ENCODE data around the gene MDFI. TPM values are rescaled to one million over a fixed set of nuclear protein-coding genes. Genes with fewer than 3 reads are reported as not detected.
A peak's percentile ranks its signal among the peaks of the same experiment; 100 is the strongest.

Gene MDFI
- total RNA-seq, 2 experiments from 2014 or later: not detected

DNA sequence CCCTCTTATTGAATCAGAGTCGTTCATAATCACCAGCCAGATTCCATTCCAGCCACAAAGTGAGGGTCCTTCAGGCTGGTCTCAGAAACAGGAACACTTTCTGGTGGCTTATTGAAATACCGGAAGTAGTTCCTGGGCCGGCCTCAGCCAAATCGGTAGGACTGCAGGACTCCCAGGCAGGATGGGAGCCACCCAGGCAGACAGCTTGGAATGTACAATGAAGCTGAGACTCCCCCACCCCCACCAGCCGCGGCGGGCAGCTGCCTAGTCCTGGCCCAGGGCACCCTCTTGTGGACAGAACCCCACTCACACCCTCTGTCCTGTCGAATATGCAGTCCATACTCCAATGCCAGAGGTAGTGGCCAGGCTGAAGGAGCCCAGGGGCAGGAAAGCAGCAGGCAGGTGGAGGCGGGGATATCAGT, 43.8 kb downstream of the MDFI start:
- peaks cover 16% of the 10 kb centered on the region for H3K4me1 ChIP-seq (ENCODE audit: insufficient read depth, low read length, poor library complexity, severe bottlenecking)
- no TSS peak for BruUV-seq (replicated peaks)
- H3K79me2 ChIP-seq (ENCODE audit: insufficient read depth, low read depth, low read length): no peaks in the 10 kb centered on the region
- no peak overlapping the region for H2AFZ ChIP-seq (ENCODE audit: low read length)
- H3K4me3 ChIP-seq (ENCODE audit: low read depth, low read length, poor library complexity, severe bottlenecking): no peak overlapping the region
- no peak overlapping the region for H3K4me2 ChIP-seq (ENCODE audit: low read length)
- no peaks in the 10 kb centered on the region for H3K9me2 ChIP-seq (ENCODE audit: insufficient read depth, low read length)
- H3K36me3 ChIP-seq (ENCODE audit: insufficient read depth, low read length): peaks cover 28% of the 10 kb centered on the region
- intact Hi-C loops (cut with micrococcal nuclease; ENCODE audit: unreplicated experiment): loop anchor here (1.0 to 5.0 kb wide), 5 partner anchors 53 to 313 kb away; partner anchors contain the start of genes FRS3 and TFEB
- peak; percentile 78 for DNase-seq (ENCODE audit: low spot score)
- H3K27ac ChIP-seq (ENCODE audit: low read depth, low read length, poor library complexity, severe bottlenecking): no peak overlapping the region
- no peaks in the 10 kb centered on the region for H4K20me1 ChIP-seq (ENCODE audit: insufficient read depth, low read length)
- no peak for TF ChIP-seq EZH2phosphoT487 (IDR thresholded peaks at IDR 0.05; ENCODE audit: borderline replicate concordance, low read depth, low read length)
- TF ChIP-seq, protein P1, sequence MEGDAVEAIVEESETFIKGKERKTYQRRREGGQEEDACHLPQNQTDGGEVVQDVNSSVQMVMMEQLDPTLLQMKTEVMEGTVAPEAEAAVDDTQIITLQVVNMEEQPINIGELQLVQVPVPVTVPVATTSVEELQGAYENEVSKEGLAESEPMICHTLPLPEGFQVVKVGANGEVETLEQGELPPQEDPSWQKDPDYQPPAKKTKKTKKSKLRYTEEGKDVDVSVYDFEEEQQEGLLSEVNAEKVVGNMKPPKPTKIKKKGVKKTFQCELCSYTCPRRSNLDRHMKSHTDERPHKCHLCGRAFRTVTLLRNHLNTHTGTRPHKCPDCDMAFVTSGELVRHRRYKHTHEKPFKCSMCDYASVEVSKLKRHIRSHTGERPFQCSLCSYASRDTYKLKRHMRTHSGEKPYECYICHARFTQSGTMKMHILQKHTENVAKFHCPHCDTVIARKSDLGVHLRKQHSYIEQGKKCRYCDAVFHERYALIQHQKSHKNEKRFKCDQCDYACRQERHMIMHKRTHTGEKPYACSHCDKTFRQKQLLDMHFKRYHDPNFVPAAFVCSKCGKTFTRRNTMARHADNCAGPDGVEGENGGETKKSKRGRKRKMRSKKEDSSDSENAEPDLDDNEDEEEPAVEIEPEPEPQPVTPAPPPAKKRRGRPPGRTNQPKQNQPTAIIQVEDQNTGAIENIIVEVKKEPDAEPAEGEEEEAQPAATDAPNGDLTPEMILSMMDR (conservative IDR thresholded peaks at IDR 0.05; ENCODE audit: low read length): peak; percentile 81
- ChIA-PET CTCF (ENCODE audit: unreplicated experiment) (interaction anchor here (0.6 kb wide), 2 partner anchors 75 to 79 kb away, joined by 3 to 6 read pairs; no protein-coding TSS in a partner anchor), POLR2A (interaction anchor here (0.7 kb wide), 1 partner anchor 587 kb away, joined by 3 read pairs; no protein-coding TSS in a partner anchor)
- no peaks in the 10 kb centered on the region for H3K9me3 ChIP-seq (ENCODE audit: low read length)

DNA sequence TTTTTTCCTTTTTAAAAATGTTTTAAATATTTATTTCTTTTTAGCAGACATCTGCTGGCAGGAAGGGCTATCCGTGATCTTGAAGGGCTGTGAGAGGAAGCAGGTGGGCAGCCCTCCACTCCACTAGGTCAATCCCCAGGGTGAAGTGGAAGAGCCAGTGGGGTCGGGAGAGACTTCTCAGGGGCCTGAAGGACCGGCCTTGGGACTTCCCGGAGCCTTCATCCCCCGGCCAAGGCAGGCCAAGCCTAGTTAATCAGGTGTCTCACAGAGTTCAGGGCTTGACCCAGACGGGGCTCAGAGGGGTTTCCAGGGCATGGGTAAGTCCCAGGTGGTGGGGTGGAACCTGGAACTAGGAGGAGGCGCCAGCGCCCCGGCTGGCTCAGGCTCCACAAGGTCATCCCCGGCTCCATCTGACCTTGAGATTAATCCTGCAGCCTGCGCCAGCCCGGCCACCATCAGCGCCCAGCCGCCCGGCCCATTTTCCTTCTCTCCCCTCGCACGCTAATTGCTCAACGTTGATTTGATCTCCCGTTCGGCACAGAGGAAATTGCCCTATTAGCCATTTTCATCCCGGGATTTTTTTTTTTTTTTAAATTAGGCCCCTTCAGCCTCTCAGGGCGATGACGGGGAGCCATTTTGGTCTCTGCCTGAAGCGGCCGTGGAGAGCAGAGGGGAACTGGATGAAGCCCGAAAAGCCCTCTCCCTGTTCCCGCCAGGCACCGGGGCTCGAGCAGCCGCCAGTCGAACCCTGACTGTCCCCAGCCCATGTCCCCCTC, 44.4 kb downstream of the MDFI start:
- intact Hi-C loops (cut with micrococcal nuclease; ENCODE audit: unreplicated experiment): loop anchor here (1.0 to 5.0 kb wide), 5 partner anchors 52 to 314 kb away; partner anchors contain the start of genes FRS3 and TFEB
- POLR2A ChIA-PET: interaction anchor here (0.7 to 0.9 kb wide), 2 partner anchors 80 to 587 kb away, joined by 3 read pairs; no protein-coding TSS in a partner anchor
- no peaks in the 10 kb centered on the region for H3K9me3 ChIP-seq (ENCODE audit: low read length)
- H3K4me1 ChIP-seq (ENCODE audit: insufficient read depth, low read length, poor library complexity, severe bottlenecking): peaks cover 16% of the 10 kb centered on the region
- H2AFZ ChIP-seq (ENCODE audit: low read length): no peak overlapping the region
- H3K4me3 ChIP-seq (ENCODE audit: low read depth, low read length, poor library complexity, severe bottlenecking): no peak overlapping the region
- TF ChIP-seq, protein P1 (conservative IDR thresholded peaks at IDR 0.05; ENCODE audit: low read length): peak; percentile 15; the same call in 1 of the 2 replicates
- TF ChIP-seq EZH2phosphoT487 (IDR thresholded peaks at IDR 0.05; ENCODE audit: borderline replicate concordance, low read depth, low read length): no peak
- no TSS peak for BruUV-seq (replicated peaks)
- no peak for DNase-seq (ENCODE audit: low spot score)
- H3K36me3 ChIP-seq (ENCODE audit: insufficient read depth, low read length): peaks cover 34% of the 10 kb centered on the region
- CTCF ChIA-PET (ENCODE audit: unreplicated experiment): interaction anchor here (0.7 kb wide), 1 partner anchor 80 kb away, joined by 5 read pairs; no protein-coding TSS in a partner anchor
- no peak overlapping the region for H3K27ac ChIP-seq (ENCODE audit: low read depth, low read length, poor library complexity, severe bottlenecking)
- no peak overlapping the region for H3K4me2 ChIP-seq (ENCODE audit: low read length)
- no peaks in the 10 kb centered on the region for H3K9me2 ChIP-seq (ENCODE audit: insufficient read depth, low read length)
- H4K20me1 ChIP-seq (ENCODE audit: insufficient read depth, low read length): no peaks in the 10 kb centered on the region
- no peaks in the 10 kb centered on the region for H3K79me2 ChIP-seq (ENCODE audit: insufficient read depth, low read depth, low read length)

DNA sequence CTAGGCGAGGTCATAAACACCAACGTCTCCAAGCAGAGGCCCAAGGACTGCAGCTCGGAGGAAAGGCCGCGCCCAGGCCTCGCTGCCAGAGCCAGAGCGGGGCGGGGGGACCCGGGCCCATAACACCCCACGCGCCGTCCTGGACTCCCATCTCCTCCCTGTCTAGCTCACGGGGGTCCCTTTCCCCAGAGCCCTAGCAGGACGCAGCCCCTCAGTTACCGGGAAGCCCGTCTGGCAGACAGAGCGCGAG, 44.9 kb downstream of the MDFI start:
- Histone ChIP-seq H3K9me3 (ENCODE audit: low read length) (no peaks in the 10 kb centered on the region), H4K20me1 (ENCODE audit: insufficient read depth, low read length) (no peaks in the 10 kb centered on the region), H3K9me2 (ENCODE audit: insufficient read depth, low read length) (no peaks in the 10 kb centered on the region), H3K4me2 (ENCODE audit: low read length) (no peak overlapping the region; the same call in 1 of the 2 replicates), H3K4me1 (ENCODE audit: insufficient read depth, low read length, poor library complexity, severe bottlenecking) (peaks cover 16% of the 10 kb centered on the region), H3K79me2 (ENCODE audit: insufficient read depth, low read depth, low read length) (no peaks in the 10 kb centered on the region), H3K4me3 (ENCODE audit: low read depth, low read length, poor library complexity, severe bottlenecking) (no peak overlapping the region), H2AFZ (ENCODE audit: low read length) (no peak overlapping the region), H3K27ac (ENCODE audit: low read depth, low read length, poor library complexity, severe bottlenecking) (no peak overlapping the region), H3K36me3 (ENCODE audit: insufficient read depth, low read length) (peaks cover 39% of the 10 kb centered on the region)
- BruUV-seq (replicated peaks): no TSS peak
- intact Hi-C loops (cut with micrococcal nuclease; ENCODE audit: unreplicated experiment): loop anchor here (2.0 to 5.0 kb wide), 4 partner anchors 52 to 314 kb away; partner anchors contain the start of genes FRS3 and TFEB
- ChIA-PET CTCF (ENCODE audit: unreplicated experiment) (interaction anchor here (0.7 kb wide), 1 partner anchor 80 kb away, joined by 5 read pairs; no protein-coding TSS in a partner anchor), POLR2A (interaction anchor here (0.9 kb wide), 1 partner anchor 80 kb away, joined by 3 read pairs; no protein-coding TSS in a partner anchor)
- no peak for TF ChIP-seq EZH2phosphoT487 (IDR thresholded peaks at IDR 0.05; ENCODE audit: borderline replicate concordance, low read depth, low read length)
- TF ChIP-seq, protein P1 (conservative IDR thresholded peaks at IDR 0.05; ENCODE audit: low read length): no peak
- no peak for DNase-seq (ENCODE audit: low spot score)
